ENCODE data around the gene CAPN11. TPM values are rescaled to one million over a fixed set of nuclear protein-coding genes. Genes with fewer than 3 reads are reported as not detected.

CAPN11 gene
- total and polyA plus RNA-seq, 2 donors (not counting 1 experiment from before 2014, with no cell fraction given): not detected

DNA sequence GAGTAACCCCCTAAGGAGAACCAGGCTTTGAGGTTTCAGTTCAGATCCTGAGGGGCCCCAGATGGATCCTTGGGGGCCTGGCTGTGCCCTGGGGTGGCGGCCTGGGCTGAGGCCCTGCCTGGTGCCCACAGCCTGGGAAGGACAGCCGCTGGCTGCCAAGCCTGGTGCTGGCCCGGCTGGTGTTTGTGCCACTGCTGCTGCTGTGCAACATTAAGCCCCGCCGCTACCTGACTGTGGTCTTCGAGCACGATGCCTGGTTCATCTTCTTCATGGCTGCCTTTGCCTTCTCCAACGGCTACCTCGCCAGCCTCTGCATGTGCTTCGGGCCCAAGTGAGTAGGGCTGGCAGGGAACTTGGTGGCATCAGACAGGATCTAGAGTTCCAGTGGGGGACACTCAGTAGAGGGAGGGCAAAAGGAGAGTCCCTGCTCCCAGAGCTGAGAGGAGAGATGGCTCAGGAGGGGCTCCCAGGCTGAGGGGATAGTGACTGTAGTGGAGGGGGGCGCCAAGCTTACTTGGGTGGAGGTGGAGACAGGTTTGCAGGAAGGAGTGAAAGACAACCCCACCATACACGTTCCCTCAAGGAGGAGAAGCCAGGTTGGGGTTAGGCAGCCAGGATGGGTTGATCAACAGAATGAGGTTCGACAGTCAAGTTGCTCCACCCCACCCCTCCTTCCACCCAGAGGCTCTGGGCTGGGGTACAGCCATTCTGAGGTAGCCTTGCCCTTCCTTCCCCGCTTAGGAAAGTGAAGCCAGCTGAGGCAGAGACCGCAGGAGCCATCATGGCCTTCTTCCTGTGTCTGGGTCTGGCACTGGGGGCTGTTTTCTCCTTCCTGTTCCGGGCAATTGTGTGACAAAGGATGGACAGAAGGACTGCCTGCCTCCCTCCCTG lies 74.3 kb downstream of the CAPN11 start:
- no peak overlapping the region for H2AFZ ChIP-seq (ENCODE audit: low read length)
- DNase-seq (ENCODE audit: low read depth in 2 of 2): no peak
- H3K4me1 ChIP-seq (ENCODE audit: control insufficient read depth, extremely low read depth, insufficient read depth, low read length): peaks cover 18% of the 10 kb centered on the region
- no peak overlapping the region for H3K9ac ChIP-seq (ENCODE audit: insufficient read depth, low read length)
- no peak overlapping the region for H3K4me2 ChIP-seq (ENCODE audit: extremely low read depth, insufficient read depth, low read length)
- H3K27ac ChIP-seq (ENCODE audit: insufficient read depth, low read length): no peak overlapping the region
- H3K9me3 ChIP-seq (ENCODE audit: control insufficient read depth, insufficient read depth, low read depth, low read length): no peaks in the 10 kb centered on the region
- H3K36me3 ChIP-seq (ENCODE audit: control insufficient read depth, insufficient read depth, low read length): peaks cover 6% of the 10 kb centered on the region
- no peak for TF ChIP-seq EZH2 (IDR thresholded peaks at IDR 0.05; ENCODE audit: low read length, missing control alignments)
- TF ChIP-seq, protein P1, sequence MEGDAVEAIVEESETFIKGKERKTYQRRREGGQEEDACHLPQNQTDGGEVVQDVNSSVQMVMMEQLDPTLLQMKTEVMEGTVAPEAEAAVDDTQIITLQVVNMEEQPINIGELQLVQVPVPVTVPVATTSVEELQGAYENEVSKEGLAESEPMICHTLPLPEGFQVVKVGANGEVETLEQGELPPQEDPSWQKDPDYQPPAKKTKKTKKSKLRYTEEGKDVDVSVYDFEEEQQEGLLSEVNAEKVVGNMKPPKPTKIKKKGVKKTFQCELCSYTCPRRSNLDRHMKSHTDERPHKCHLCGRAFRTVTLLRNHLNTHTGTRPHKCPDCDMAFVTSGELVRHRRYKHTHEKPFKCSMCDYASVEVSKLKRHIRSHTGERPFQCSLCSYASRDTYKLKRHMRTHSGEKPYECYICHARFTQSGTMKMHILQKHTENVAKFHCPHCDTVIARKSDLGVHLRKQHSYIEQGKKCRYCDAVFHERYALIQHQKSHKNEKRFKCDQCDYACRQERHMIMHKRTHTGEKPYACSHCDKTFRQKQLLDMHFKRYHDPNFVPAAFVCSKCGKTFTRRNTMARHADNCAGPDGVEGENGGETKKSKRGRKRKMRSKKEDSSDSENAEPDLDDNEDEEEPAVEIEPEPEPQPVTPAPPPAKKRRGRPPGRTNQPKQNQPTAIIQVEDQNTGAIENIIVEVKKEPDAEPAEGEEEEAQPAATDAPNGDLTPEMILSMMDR (conservative IDR thresholded peaks at IDR 0.05 in 1 of 2, IDR thresholded peaks at IDR 0.05 in 1 of 2; ENCODE audit: low read depth in 1 of 2, low read length in 2 of 2): no peak
- H3K79me2 ChIP-seq (ENCODE audit: control insufficient read depth, insufficient read depth, low read length): no peaks in the 10 kb centered on the region
- no peaks in the 10 kb centered on the region for H4K20me1 ChIP-seq (ENCODE audit: control insufficient read depth, extremely low read depth, insufficient read depth, low read length)
- no peak overlapping the region for H3K4me3 ChIP-seq (replicated peaks in 1 of 4; ENCODE audit: control extremely low read depth in 1 of 4, insufficient read depth in 1 of 4, low read depth in 3 of 4, low read length in 4 of 4)
- H3K27me3 ChIP-seq (ENCODE audit: control insufficient read depth, insufficient read depth, low read length): no peaks in the 10 kb centered on the region

DNA sequence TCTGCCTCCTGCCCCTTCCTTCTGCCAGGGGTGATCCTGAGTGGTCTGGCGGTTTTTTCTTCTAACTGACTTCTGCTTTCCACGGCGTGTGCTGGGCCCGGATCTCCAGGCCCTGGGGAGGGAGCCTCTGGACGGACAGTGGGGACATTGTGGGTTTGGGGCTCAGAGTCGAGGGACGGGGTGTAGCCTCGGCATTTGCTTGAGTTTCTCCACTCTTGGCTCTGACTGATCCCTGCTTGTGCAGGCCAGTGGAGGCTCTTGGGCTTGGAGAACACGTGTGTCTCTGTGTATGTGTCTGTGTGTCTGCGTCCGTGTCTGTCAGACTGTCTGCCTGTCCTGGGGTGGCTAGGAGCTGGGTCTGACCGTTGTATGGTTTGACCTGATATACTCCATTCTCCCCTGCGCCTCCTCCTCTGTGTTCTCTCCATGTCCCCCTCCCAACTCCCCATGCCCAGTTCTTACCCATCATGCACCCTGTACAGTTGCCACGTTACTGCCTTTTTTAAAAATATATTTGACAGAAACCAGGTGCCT lies 75.0 kb downstream of the CAPN11 start:
- DNase-seq (ENCODE audit: low read depth in 2 of 2): no peak
- no peak for TF ChIP-seq EZH2 (IDR thresholded peaks at IDR 0.05; ENCODE audit: low read length, missing control alignments)
- TF ChIP-seq, protein P1 (conservative IDR thresholded peaks at IDR 0.05 in 1 of 2, IDR thresholded peaks at IDR 0.05 in 1 of 2; ENCODE audit: low read depth in 1 of 2, low read length in 2 of 2): no peak
- Histone ChIP-seq H3K9ac (ENCODE audit: insufficient read depth, low read length) (no peak overlapping the region), H3K4me1 (ENCODE audit: control insufficient read depth, extremely low read depth, insufficient read depth, low read length) (peaks cover 18% of the 10 kb centered on the region), H3K4me2 (ENCODE audit: extremely low read depth, insufficient read depth, low read length) (peak overlapping the region; percentile 17), H3K36me3 (ENCODE audit: control insufficient read depth, insufficient read depth, low read length) (peaks cover 6% of the 10 kb centered on the region), H3K79me2 (ENCODE audit: control insufficient read depth, insufficient read depth, low read length) (no peaks in the 10 kb centered on the region), H2AFZ (ENCODE audit: low read length) (no peak overlapping the region), H3K27ac (ENCODE audit: insufficient read depth, low read length) (peak overlapping the region; percentile 18), H3K4me3 (replicated peaks in 1 of 4; ENCODE audit: control extremely low read depth in 1 of 4, insufficient read depth in 1 of 4, low read depth in 3 of 4, low read length in 4 of 4) (no peak overlapping the region), H4K20me1 (ENCODE audit: control insufficient read depth, extremely low read depth, insufficient read depth, low read length) (no peaks in the 10 kb centered on the region), H3K27me3 (ENCODE audit: control insufficient read depth, insufficient read depth, low read length) (no peaks in the 10 kb centered on the region), H3K9me3 (ENCODE audit: control insufficient read depth, insufficient read depth, low read depth, low read length) (no peaks in the 10 kb centered on the region)

Other genes starting within 250 kb of the CAPN11 start
- 53.7 and 60.6 TPM in 2 replicates for gene MRPL14, start 31.4 kb upstream of the CAPN11 start, total RNA-seq
- 36.2 and 51.9 TPM in 2 replicates for gene MRPL14, start 31.4 kb upstream of the CAPN11 start, polyA plus RNA-seq
- gene TMEM63B, start 31.3 kb upstream of the CAPN11 start, total RNA-seq: 22.9 and 42.1 TPM in 2 replicates
- gene TMEM63B, start 31.3 kb upstream of the CAPN11 start, polyA plus RNA-seq: 32.2 and 47.6 TPM in 2 replicates
- not detected in 2 replicates for gene MYMX, start 58.1 kb downstream of the CAPN11 start, total RNA-seq
- not detected in 2 replicates for gene MYMX, start 58.1 kb downstream of the CAPN11 start, polyA plus RNA-seq
- 7.7 and 13.4 TPM in 2 replicates for gene SLC29A1, start 64.8 kb downstream of the CAPN11 start, total RNA-seq
- 21.9 and 43.6 TPM in 2 replicates for gene SLC29A1, start 64.8 kb downstream of the CAPN11 start, polyA plus RNA-seq
- 449 and 452 TPM in 2 replicates for gene HSP90AB1, start 88.3 kb downstream of the CAPN11 start, total RNA-seq
- 775 and 1,146 TPM in 2 replicates for gene HSP90AB1, start 88.3 kb downstream of the CAPN11 start, polyA plus RNA-seq
- 57.0 and 88.4 TPM in 2 replicates for gene SLC35B2, start 98.7 kb downstream of the CAPN11 start, total RNA-seq
- gene SLC35B2, start 98.7 kb downstream of the CAPN11 start, polyA plus RNA-seq: 89.4 and 94.1 TPM in 2 replicates
- 5.4 and 6.4 TPM in 2 replicates for gene NFKBIE, start 106.7 kb downstream of the CAPN11 start, total RNA-seq
- 1.6 and 3.7 TPM in 2 replicates for gene NFKBIE, start 106.7 kb downstream of the CAPN11 start, polyA plus RNA-seq
- gene TMEM151B, start 111.6 kb downstream of the CAPN11 start, total RNA-seq: under 0.01 TPM in 2 replicates
- not detected in 2 replicates for gene TMEM151B, start 111.6 kb downstream of the CAPN11 start, polyA plus RNA-seq
- 16.4 and 24.3 TPM in 2 replicates for gene AARS2, start 154.5 kb downstream of the CAPN11 start, total RNA-seq
- 3.4 and 5.5 TPM in 2 replicates for gene AARS2, start 154.5 kb downstream of the CAPN11 start, polyA plus RNA-seq
- under 0.01 TPM in 1 of 2 replicates, not detected in the other for gene SPATS1, start 183.8 kb downstream of the CAPN11 start, total RNA-seq
- not detected in 2 replicates for gene SPATS1, start 183.8 kb downstream of the CAPN11 start, polyA plus RNA-seq
- 22.5 and 23.9 TPM in 2 replicates for gene CDC5L, start 228.9 kb downstream of the CAPN11 start, total RNA-seq
- 18.7 and 19.4 TPM in 2 replicates for gene CDC5L, start 228.9 kb downstream of the CAPN11 start, polyA plus RNA-seq

Measured in fibroblast of lung (primary cell).